NCI-H146 treated with DMSO at 0.1 percent for 48 hours (cell line): ENCODE measurements around the gene UVSSA.
"Not testable (repeated sequence)": the region's sequence is repeated elsewhere in the genome, so short reads cannot be mapped to it uniquely, and the experiment has no call there.

Source experiments
- DNase-seq: peaks from one replicate; lab custom pipeline; 2025; ENCODE audit not compliant: unreplicated experiment; lab: John Stamatoyannopoulos, UW

UVSSA gene

GRCh38 chr4:1394554-1395388, 47.8 kb downstream of the UVSSA start:
- DNase-seq = not testable (repeated sequence)

- not testable (repeated sequence) for DNase-seq
Observed at GRCh38 chr4:1395389-1395820, 48.4 kb downstream of the UVSSA start.

GRCh38 chr4:1395941-1396805, 49.2 kb downstream of the UVSSA start:
- DNase-seq = no peak

GRCh38 chr4:1396806-1397455, 49.9 kb downstream of the UVSSA start:
- DNase-seq = no peak

- no peak for DNase-seq
Observed at GRCh38 chr4:1398681-1399507, 51.9 kb downstream of the UVSSA start.

GRCh38 chr4:1399508-1400190, 52.6 kb downstream of the UVSSA start:
- DNase-seq = no peak

- DNase-seq = no peak
Observed at GRCh38 chr4:1400191-1400805, 53.3 kb downstream of the UVSSA start.

GRCh38 chr4:1400831-1401408, 53.9 kb downstream of the UVSSA start:
- DNase-seq = no peak

GRCh38 chr4:1401409-1402020, 54.5 kb downstream of the UVSSA start:
- DNase-seq = no peak

- no peak for DNase-seq
Observed at GRCh38 chr4:1402021-1402515, 55.1 kb downstream of the UVSSA start.

GRCh38 chr4:1402516-1403091, 55.6 kb downstream of the UVSSA start:
- no peak for DNase-seq

GRCh38 chr4:1403177-1403583, 56.2 kb downstream of the UVSSA start:
- no peak for DNase-seq

- no peak for DNase-seq
Observed at GRCh38 chr4:1403591-1404572, 56.9 kb downstream of the UVSSA start.

GRCh38 chr4:1404573-1405253, 57.7 kb downstream of the UVSSA start:
- no peak for DNase-seq

- DNase-seq = no peak
Observed at GRCh38 chr4:1405254-1405635, 58.2 kb downstream of the UVSSA start.

- DNase-seq = no peak
Observed at GRCh38 chr4:1405636-1406393, 58.8 kb downstream of the UVSSA start.
